SK-N-SH (cell line): ENCODE results near the gene FHOD3. TPM values are rescaled to one million over a fixed set of nuclear protein-coding genes. Genes with fewer than 3 reads are reported as not detected.

ENCODE experiments used
- CTCF ChIA-PET: fragments of 300-600, 350-600 bp; formaldehyde crosslinking; extraction: SDS; loops from one replicate; lab custom pipeline; 2021; lab: Yijun Ruan, JAX
- POLR2A ChIA-PET: fragments of 350-600 bp; sonication (Branson Sonifier 250); formaldehyde crosslinking; extraction: SDS; loops from one replicate; lab custom pipeline; 2020; ENCODE audit warnings: antibody characterized with exemption, inconsistent platforms; lab: Yijun Ruan, JAX
- DNase-seq: peaks from one replicate; pipeline ENCODE4 v3.0.0; 2012
- H2AFZ ChIP-seq: fragments of 200-600 bp; sonication (generic); 2 replicates; pipeline ENCODE4 v1.8.1; 2016; ENCODE audit warnings: antibody characterized with exemption, mild to moderate bottlenecking, low read depth
- H3F3A ChIP-seq: fragments of 200-600 bp; sonication (generic); replicated peaks from 2 replicates; pipeline ENCODE3; 2016; ENCODE audit warnings: antibody characterized with exemption, mild to moderate bottlenecking; ENCODE audit not compliant: insufficient read depth
- H3K27ac ChIP-seq, 2 experiments: fragments of 200-500 bp in 1 of 2; fragments of 200-600 bp in 1 of 2; sonication (Bioruptor generic) in 1 of 2; sonication (generic), shearing (Covaris generic) in 1 of 2; 2 replicates each; pipeline versions ENCODE4 v1.5.1 to v1.6.1; 2014 to 2016; ENCODE audit warnings: low read depth in 2 of 2, inconsistent platforms in 1 of 2, low read length in 1 of 2, mild to moderate bottlenecking in 1 of 2, mixed read lengths in 1 of 2
- H3K27me3 ChIP-seq: fragments of 200-600 bp; sonication (generic), shearing (Covaris generic); 2 replicates; pipeline ENCODE4 v1.6.1; 2016; ENCODE audit warnings: mixed run types; ENCODE audit not compliant: insufficient read depth
- H3K36me3 ChIP-seq, 2 experiments: fragments of 200-500 bp in 1 of 2; fragments of 200-600 bp in 1 of 2; sonication (Bioruptor generic) in 1 of 2; sonication (generic) in 1 of 2; replicated peaks in 1 of 2; 2 replicates each; pipeline versions ENCODE3 to v1.5.1; 2014 to 2016; ENCODE audit warnings: low read length in 1 of 2, mild to moderate bottlenecking in 1 of 2; ENCODE audit not compliant: insufficient read depth in 2 of 2, control insufficient read depth in 1 of 2
- H3K4me1 ChIP-seq, 2 experiments: fragments of 200-500 bp in 1 of 2; fragments of 200-600 bp in 1 of 2; sonication (Bioruptor generic) in 1 of 2; sonication (generic), shearing (Covaris generic) in 1 of 2; 2 replicates each; pipeline versions ENCODE4 v1.5.1 to v1.6.1; 2014 to 2016; ENCODE audit warnings: low read depth in 1 of 2, low read length in 1 of 2, mixed run types in 1 of 2; ENCODE audit not compliant: insufficient read depth in 2 of 2, control insufficient read depth in 1 of 2
- H3K4me2 ChIP-seq: fragments of 200-600 bp; sonication (generic), shearing (Covaris generic); 2 replicates; pipeline ENCODE4 v1.6.1; 2017; ENCODE audit warnings: mixed run types
- H3K4me3 ChIP-seq, 2 experiments: fragments of 200-500 bp in 1 of 2; fragments of 200-600 bp in 1 of 2; sonication (Bioruptor generic) in 1 of 2; sonication (generic), shearing (Covaris generic) in 1 of 2; 2 replicates each; pipeline versions ENCODE4 v1.5.1 to v1.8.1; 2014 to 2016; ENCODE audit warnings: low read depth in 2 of 2, inconsistent platforms in 1 of 2, low read length in 1 of 2, mild to moderate bottlenecking in 1 of 2, mixed read lengths in 1 of 2, moderate library complexity in 1 of 2
- H3K79me2 ChIP-seq: fragments of 200-600 bp; sonication (generic); 2 replicates; pipeline ENCODE4 v1.8.1; 2017; ENCODE audit warnings: mild to moderate bottlenecking; ENCODE audit not compliant: insufficient read depth
- H3K9ac ChIP-seq: fragments of 200-600 bp; sonication (generic); 2 replicates; pipeline ENCODE4 v1.6.1; 2017; ENCODE audit warnings: mixed run types
- H3K9me2 ChIP-seq: fragments of 200-600 bp; sonication (generic); 2 replicates; pipeline ENCODE4 v1.6.1; 2017; ENCODE audit warnings: mixed run types
- H3K9me3 ChIP-seq: fragments of 200-600 bp; sonication (generic); 2 replicates; pipeline ENCODE4 v1.6.1; 2017; ENCODE audit warnings: mixed run types, mild to moderate bottlenecking, moderate library complexity
- H4K20me1 ChIP-seq: fragments of 200-600 bp; sonication (generic); 2 replicates; pipeline ENCODE4 v1.6.1; 2017; ENCODE audit warnings: mild to moderate bottlenecking, mixed run types; ENCODE audit not compliant: insufficient read depth
- ELF1 ChIP-seq: IDR thresholded peaks from 2 replicates; pipeline ENCODE4 v1.4.0; 2012
- EP300 ChIP-seq, 2 experiments: IDR thresholded peaks; 2 replicates each; pipeline versions ENCODE4 v1.4.0 to v1.6.1; 2012; ENCODE audit warnings: borderline replicate concordance in 1 of 2, low read depth in 1 of 2, low read length in 1 of 2
- EZH2phosphoT487 ChIP-seq: fragments of 200-600 bp; sonication (generic); IDR thresholded peaks from 2 replicates; pipeline ENCODE4 v1.6.1; 2017; ENCODE audit warnings: low read depth, mixed run types, mild to moderate bottlenecking, antibody characterized with exemption, moderate library complexity, borderline replicate concordance
- FOSL2 ChIP-seq: IDR thresholded peaks from 2 replicates; pipeline ENCODE4 v1.4.0; 2012; ENCODE audit warnings: low read depth, mild to moderate bottlenecking, moderate library complexity, borderline replicate concordance
- GABPA ChIP-seq: IDR thresholded peaks from 2 replicates; pipeline ENCODE4 v1.4.0; 2012; ENCODE audit warnings: low read depth, mild to moderate bottlenecking
- GATA2 ChIP-seq: sonication (generic); formaldehyde crosslinking; IDR thresholded peaks from 2 replicates; pipeline ENCODE4 v1.5.0; 2020; ENCODE audit warnings: mild to moderate bottlenecking, missing genetic modification reagents
- JUND ChIP-seq: IDR thresholded peaks from 2 replicates; pipeline ENCODE4 v1.4.0; 2012
- MEF2A ChIP-seq: IDR thresholded peaks from 2 replicates; pipeline ENCODE4 v1.4.0; 2012; ENCODE audit warnings: low read depth, borderline replicate concordance
- MXI1 ChIP-seq: IDR thresholded peaks from 2 replicates; pipeline ENCODE4 v1.6.1; 2012; ENCODE audit warnings: mild to moderate bottlenecking, low read depth, low read length, improper control_type of control experiment
- NRF1 ChIP-seq: IDR thresholded peaks from 2 replicates; pipeline ENCODE4 v1.6.1; 2012; ENCODE audit warnings: low read depth, mild to moderate bottlenecking, low read length
- RAD21 ChIP-seq: IDR thresholded peaks from 2 replicates; pipeline ENCODE4 v1.6.1; 2012; ENCODE audit warnings: mild to moderate bottlenecking, low read length
- RCOR1 ChIP-seq: fragments of 150-350 bp; IDR thresholded peaks from 2 replicates; pipeline ENCODE4 v1.6.1; 2017; ENCODE audit warnings: antibody characterized with exemption, low read length
- SMC3 ChIP-seq: IDR thresholded peaks from 2 replicates; pipeline ENCODE4 v1.6.1; 2012; ENCODE audit warnings: low read depth, low read length, improper control_type of control experiment
- TAF1 ChIP-seq: IDR thresholded peaks from 2 replicates; pipeline ENCODE4 v1.6.1; 2012; ENCODE audit warnings: low read depth, mild to moderate bottlenecking, low read length, moderate library complexity, borderline replicate concordance
- USF1 ChIP-seq: IDR thresholded peaks from 2 replicates; pipeline ENCODE4 v1.4.0; 2012; ENCODE audit warnings: low read depth, borderline replicate concordance
- YY1 ChIP-seq: IDR thresholded peaks from 2 replicates; pipeline ENCODE4 v1.4.0; 2012; ENCODE audit warnings: low read depth, mild to moderate bottlenecking
- WGBS: methylation state at CpG from one replicate; pipeline ENCODE4 v1.1.6; 2017; ENCODE audit warnings: low lambda C conversion rate; 5-methylcytosine and 5-hydroxymethylcytosine counted together
- polyA plus RNA-seq, 3 experiments: library from polyadenylated mRNA; depleted of rRNA; stranded (reverse); fragments of >200 nt; gene quantifications; 2 replicates each; pipeline ENCODE4 v1.2.3, GENCODE V29; 2012
- TF ChIP-seq, protein P1 (sequence below): fragments of 150-350 bp; IDR thresholded peaks from 2 replicates; pipeline ENCODE4 v1.6.1; 2017; ENCODE audit warnings: antibody characterized with exemption, low read length, low read depth, borderline replicate concordance
- TF ChIP-seq, protein P2 (sequence below): IDR thresholded peaks from 2 replicates; pipeline ENCODE4 v1.4.0; 2012; ENCODE audit warnings: low read depth
- TF ChIP-seq, protein P3 (sequence below): fragments of 150-350 bp; IDR thresholded peaks from 2 replicates; pipeline ENCODE4 v1.6.1; 2016; ENCODE audit warnings: mild to moderate bottlenecking, low read depth, low read length

Gene FHOD3
- polyA plus RNA-seq, 1 of the 3 experiments (the other 2 are of a cell fraction) = 10.9 TPM

GRCh38 chr18:36397033-36397432, 99.5 kb downstream of the FHOD3 start:
- TF ChIP-seq RAD21 (no peak), RCOR1 (no peak)
- no peak overlapping the region for H2AFZ ChIP-seq
- no peaks in the 10 kb centered on the region for H3K79me2 ChIP-seq
- no peaks in the 10 kb centered on the region for H3K9me2 ChIP-seq
- CTCF ChIA-PET = interaction anchor here (0.6 to 1.9 kb wide), 3 partner anchors 15 to 38 kb away, joined by 3 to 4 read pairs (median 3); no protein-coding TSS in a partner anchor
- H4K20me1 ChIP-seq = no peaks in the 10 kb centered on the region
- H3K27me3 ChIP-seq = no peaks in the 10 kb centered on the region
- H3K4me3 ChIP-seq = no peak overlapping the region
- POLR2A ChIA-PET = no interaction called here
- H3K4me2 ChIP-seq = no peak overlapping the region
- H3K36me3 ChIP-seq = no peaks in the 10 kb centered on the region
- no peak overlapping the region; a peak in 1 of 4 replicates for H3K27ac ChIP-seq
- H3K4me1 ChIP-seq = peaks cover 0 to 27% of the 10 kb centered on the region in 2 experiments; a peak in 2 of 4 replicates
- no peak overlapping the region for H3K9ac ChIP-seq
- peaks cover 3% of the 10 kb centered on the region; the same call in 1 of the 2 replicates for H3K9me3 ChIP-seq
- no peaks in the 10 kb centered on the region for H3F3A ChIP-seq
- no peak for DNase-seq

DNA sequence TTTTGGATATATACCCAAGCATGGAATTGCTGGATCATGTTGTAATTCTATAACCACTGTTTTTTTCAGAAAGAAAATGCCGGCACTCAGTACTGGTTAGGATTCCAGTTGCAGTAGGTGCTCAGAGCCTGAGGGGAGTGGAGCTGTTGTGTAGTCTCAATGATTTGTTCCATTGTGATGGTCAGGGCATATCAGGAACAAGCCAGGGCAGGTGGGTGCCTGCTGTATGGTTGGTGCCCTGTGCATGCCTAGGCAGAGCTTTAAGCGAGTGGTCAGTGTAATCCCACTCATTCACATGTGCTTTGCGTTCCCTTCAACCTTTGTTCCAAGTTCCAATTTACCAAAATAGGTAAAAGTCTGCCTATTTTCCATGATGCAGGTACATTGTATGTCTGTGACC, 100.9 kb downstream of the FHOD3 start:
- no peaks in the 10 kb centered on the region for H3K9me2 ChIP-seq
- H3K4me1 ChIP-seq = peaks cover 0 to 14% of the 10 kb centered on the region in 2 experiments; a peak in 2 of 4 replicates
- no peaks in the 10 kb centered on the region for H3K27me3 ChIP-seq
- no peaks in the 10 kb centered on the region for H3K36me3 ChIP-seq
- WGBS = 79% methylated on average over 3 of the region's 3 CpGs
- CTCF ChIA-PET = interaction anchor here (1.0 to 1.7 kb wide), 2 partner anchors 10 to 14 kb away, joined by 3 to 6 read pairs; no protein-coding TSS in a partner anchor
- DNase-seq = no peak
- no peak overlapping the region for H3K4me2 ChIP-seq
- H3K4me3 ChIP-seq = no peak overlapping the region
- H2AFZ ChIP-seq = no peak overlapping the region
- H4K20me1 ChIP-seq = no peaks in the 10 kb centered on the region
- no peak overlapping the region for H3K9ac ChIP-seq
- TF ChIP-seq TAF1 (no peak), FOSL2 (no peak), YY1 (no peak), GABPA (no peak)
- H3F3A ChIP-seq = no peaks in the 10 kb centered on the region
- H3K27ac ChIP-seq = peak overlapping the region in 1 of 2 experiments; percentile 65; a peak in 2 of 4 replicates
- no peaks in the 10 kb centered on the region for H3K79me2 ChIP-seq
- POLR2A ChIA-PET = no interaction called here
- H3K9me3 ChIP-seq = peaks cover 3% of the 10 kb centered on the region; the same call in 1 of the 2 replicates

DNA sequence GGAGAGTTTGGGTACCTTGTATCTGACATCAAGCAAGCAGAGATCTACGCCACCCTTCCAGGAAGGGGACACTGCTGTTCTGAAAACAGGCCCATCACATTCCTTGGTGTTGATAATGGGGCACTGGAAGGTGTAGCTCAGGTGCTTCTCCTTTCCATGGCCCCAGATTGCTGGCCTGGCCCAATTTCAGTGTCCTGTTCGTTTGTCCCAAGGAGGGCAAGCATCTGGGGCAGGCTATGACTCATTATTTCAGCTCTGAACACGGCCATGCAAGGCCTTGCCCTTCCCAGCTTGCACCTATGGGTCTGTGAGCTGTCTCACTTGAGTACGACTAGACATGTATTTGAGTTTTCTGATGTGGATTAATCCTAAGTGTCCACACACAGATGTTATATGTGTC, 101.5 kb downstream of the FHOD3 start:
- peaks cover 0 to 14% of the 10 kb centered on the region in 2 experiments; a peak in 2 of 4 replicates for H3K4me1 ChIP-seq
- no peak overlapping the region for H3K9ac ChIP-seq
- no peaks in the 10 kb centered on the region for H3K9me2 ChIP-seq
- H3K9me3 ChIP-seq = peaks cover 3% of the 10 kb centered on the region; the same call in 1 of the 2 replicates
- WGBS = 84% methylated on average over 2 of the region's 4 CpGs
- no peaks in the 10 kb centered on the region for H3K36me3 ChIP-seq
- no peaks in the 10 kb centered on the region for H3F3A ChIP-seq
- H3K79me2 ChIP-seq = no peaks in the 10 kb centered on the region
- TF ChIP-seq MEF2A = no peak
- TF ChIP-seq GATA2 (CRISPR knock-in tag) = no peak
- TF ChIP-seq, protein P1, sequence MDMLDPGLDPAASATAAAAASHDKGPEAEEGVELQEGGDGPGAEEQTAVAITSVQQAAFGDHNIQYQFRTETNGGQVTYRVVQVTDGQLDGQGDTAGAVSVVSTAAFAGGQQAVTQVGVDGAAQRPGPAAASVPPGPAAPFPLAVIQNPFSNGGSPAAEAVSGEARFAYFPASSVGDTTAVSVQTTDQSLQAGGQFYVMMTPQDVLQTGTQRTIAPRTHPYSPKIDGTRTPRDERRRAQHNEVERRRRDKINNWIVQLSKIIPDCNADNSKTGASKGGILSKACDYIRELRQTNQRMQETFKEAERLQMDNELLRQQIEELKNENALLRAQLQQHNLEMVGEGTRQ = no peak
- TF ChIP-seq EP300 (IDR thresholded peaks at IDR 0.05; ENCODE audit: borderline replicate concordance in 1 of 2, low read depth in 1 of 2, low read length in 1 of 2) = no peak
- no peak for TF ChIP-seq RAD21
- no peak for TF ChIP-seq TAF1
- no peak for TF ChIP-seq ELF1
- TF ChIP-seq MXI1 = no peak
- TF ChIP-seq USF1 = no peak
- TF ChIP-seq SMC3 = no peak
- no peak for TF ChIP-seq NRF1
- TF ChIP-seq, protein P2, sequence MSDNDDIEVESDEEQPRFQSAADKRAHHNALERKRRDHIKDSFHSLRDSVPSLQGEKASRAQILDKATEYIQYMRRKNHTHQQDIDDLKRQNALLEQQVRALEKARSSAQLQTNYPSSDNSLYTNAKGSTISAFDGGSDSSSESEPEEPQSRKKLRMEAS = no peak
- TF ChIP-seq, protein P3, sequence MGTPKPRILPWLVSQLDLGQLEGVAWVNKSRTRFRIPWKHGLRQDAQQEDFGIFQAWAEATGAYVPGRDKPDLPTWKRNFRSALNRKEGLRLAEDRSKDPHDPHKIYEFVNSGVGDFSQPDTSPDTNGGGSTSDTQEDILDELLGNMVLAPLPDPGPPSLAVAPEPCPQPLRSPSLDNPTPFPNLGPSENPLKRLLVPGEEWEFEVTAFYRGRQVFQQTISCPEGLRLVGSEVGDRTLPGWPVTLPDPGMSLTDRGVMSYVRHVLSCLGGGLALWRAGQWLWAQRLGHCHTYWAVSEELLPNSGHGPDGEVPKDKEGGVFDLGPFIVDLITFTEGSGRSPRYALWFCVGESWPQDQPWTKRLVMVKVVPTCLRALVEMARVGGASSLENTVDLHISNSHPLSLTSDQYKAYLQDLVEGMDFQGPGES = no peak
- no peak for TF ChIP-seq RCOR1
- TF ChIP-seq FOSL2 = no peak
- TF ChIP-seq GABPA = no peak
- TF ChIP-seq JUND = no peak
- no peak for TF ChIP-seq YY1
- TF ChIP-seq EZH2phosphoT487 = no peak
- no peaks in the 10 kb centered on the region for H3K27me3 ChIP-seq
- H2AFZ ChIP-seq = no peak overlapping the region
- H3K4me2 ChIP-seq = no peak overlapping the region
- H3K27ac ChIP-seq = peak overlapping the region in 1 of 2 experiments; percentile 65; a peak in 2 of 4 replicates
- DNase-seq = no peak
- no peak overlapping the region for H3K4me3 ChIP-seq
- ChIA-PET CTCF (interaction anchor here (1.0 to 1.7 kb wide), 4 partner anchors 10 to 367 kb away, joined by 3 to 6 read pairs (median 3); no protein-coding TSS in a partner anchor), POLR2A (no interaction called here)
- H4K20me1 ChIP-seq = no peaks in the 10 kb centered on the region
